GM19351 (cell line): ENCODE data around the gene TMLHE.
"Not testable (repeated sequence)": the region's sequence is repeated elsewhere in the genome, so short reads cannot be mapped to it uniquely, and the experiment has no call there.

ENCODE experiments used
- ATAC-seq: cut with Tn5 transposase; IDR thresholded peaks from one replicate; pipeline ENCODE4 v1.9.1; 2021; ENCODE audit warnings: mild to moderate bottlenecking, moderate library complexity; ENCODE audit not compliant: unreplicated experiment

TMLHE gene

GRCh38 chrX:155612312-155613224 is at the start of gene TMLHE, which contains the start of gene SPRY3:
TSS of gene TMLHE (minus strand) at chrX:155612952. CDS start at chrX:155545276, 67,676 bp downstream.
TSS of gene SPRY3 (plus strand) at chrX:155612586.
- peak; percentile 89 for ATAC-seq

GRCh38 chrX:155662282-155662681 is 49.5 kb upstream of the TMLHE start:
- ATAC-seq: no peak

GRCh38 chrX:155645180-155645579 is 32.4 kb upstream of the TMLHE start:
- ATAC-seq: no peak

GRCh38 chrX:155643240-155643639 is 30.5 kb upstream of the TMLHE start:
- no peak for ATAC-seq

- not testable (repeated sequence) for ATAC-seq
Measured at GRCh38 chrX:155641371-155641770, 28.6 kb upstream of the TMLHE start.

- ATAC-seq: no peak
Measured at GRCh38 chrX:155637714-155638113, 25.0 kb upstream of the TMLHE start.

- not testable (repeated sequence) for ATAC-seq
Measured at GRCh38 chrX:155635019-155635418, 22.3 kb upstream of the TMLHE start.

GRCh38 chrX:155632431-155633100 is 19.8 kb upstream of the TMLHE start:
- ATAC-seq: no peak

GRCh38 chrX:155620110-155620509 is 7.4 kb upstream of the TMLHE start:
- not testable (repeated sequence) for ATAC-seq

GRCh38 chrX:155615938-155616337 is 3.2 kb upstream of the TMLHE start:
- ATAC-seq: no peak

GRCh38 chrX:155613927-155614559 is 1.3 kb upstream of the TMLHE start:
- no peak for ATAC-seq

GRCh38 chrX:155611302-155611701 is 1.4 kb downstream of the TMLHE start:
- ATAC-seq: no peak

- ATAC-seq: no peak
Measured at GRCh38 chrX:155592981-155593380, 19.8 kb downstream of the TMLHE start.

GRCh38 chrX:155592331-155592730 is 20.4 kb downstream of the TMLHE start:
- ATAC-seq: no peak

- no peak for ATAC-seq
Measured at GRCh38 chrX:155577682-155578081, 35.1 kb downstream of the TMLHE start.

GRCh38 chrX:155563099-155563498 is 49.7 kb downstream of the TMLHE start:
- no peak for ATAC-seq

GRCh38 chrX:155544881-155545280 is 67.9 kb downstream of the TMLHE start:
- no peak for ATAC-seq

- ATAC-seq: no peak
Measured at GRCh38 chrX:155535866-155536265, 76.9 kb downstream of the TMLHE start.

- ATAC-seq: no peak
Measured at GRCh38 chrX:155534800-155535199, 78.0 kb downstream of the TMLHE start.

GRCh38 chrX:155527023-155527422 is 85.7 kb downstream of the TMLHE start:
- not testable (repeated sequence) for ATAC-seq

- no peak for ATAC-seq
Measured at GRCh38 chrX:155514225-155514624, 98.5 kb downstream of the TMLHE start.
